Right atrium auricular region (tissue), 2 donors: ENCODE results near the gene HSD17B14. TPM values are rescaled to one million over a fixed set of nuclear protein-coding genes. Genes with fewer than 3 reads are reported as not detected.

Source experiments
- DNase-seq: peaks from one replicate; pipeline ENCODE4 v3.0.0-alpha.2; 2019; ENCODE audit warnings: low spot score
- H3K27ac ChIP-seq, 2 donors: fragments of 200-600 bp; sonication (generic); 1 replicate in 1 of 2; 2 replicates in 1 of 2; pipeline ENCODE4 v1.5.1; 2016 to 2019
- H3K27me3 ChIP-seq, 2 donors: fragments of 200-600 bp; sonication (generic); one replicate each; pipeline versions ENCODE4 v1.5.1 to v1.6.0; 2017 to 2019
- H3K36me3 ChIP-seq: fragments of 200-600 bp; sonication (generic); one replicate; pipeline ENCODE4 v1.5.1; 2016
- H3K4me1 ChIP-seq, 2 donors: fragments of 200-600 bp; sonication (generic); one replicate each; pipeline versions ENCODE4 v1.5.1 to v1.6.0; 2017 to 2019
- H3K4me3 ChIP-seq, 2 donors: fragments of 200-600 bp; sonication (generic); 1 replicate in 1 of 2; 2 replicates in 1 of 2; pipeline ENCODE4 v1.5.1; 2017 to 2019; ENCODE audit warnings: mild to moderate bottlenecking in 1 of 2, moderate library complexity in 1 of 2
- H3K9me3 ChIP-seq, 2 donors: fragments of 200-600 bp; sonication (generic); one replicate each; pipeline ENCODE4 v1.5.1; 2019
- CTCF ChIP-seq, 2 donors: fragments of 200-600 bp; sonication (generic); IDR thresholded peaks; one replicate each; pipeline ENCODE4 v1.5.1; 2019; ENCODE audit warnings: antibody characterized with exemption in 2 of 2
- total RNA-seq, 2 donors: library from RNA; depleted of rRNA; stranded (reverse); fragments of >200 nt; gene quantifications; one replicate each; pipeline ENCODE4 v1.1.0, GENCODE V29; 2016

Gene HSD17B14
- total RNA-seq, 2 donors from 2014 or later = 3.7 to 6.3 TPM

GRCh38 chr19:48861313-48861712, 25.0 kb upstream of the HSD17B14 start:
- Histone ChIP-seq H3K4me3 (no peak overlapping the region), H3K36me3 (peaks cover 13% of the 10 kb centered on the region), H3K9me3 (no peaks in the 10 kb centered on the region), H3K27me3 (no peaks in the 10 kb centered on the region), H3K4me1 (peaks cover 0 to 1% of the 10 kb centered on the region in 2 donors), H3K27ac (no peak overlapping the region)
- no peak for TF ChIP-seq CTCF (IDR thresholded peaks at IDR 0.05)
- DNase-seq = no peak

- H3K36me3 ChIP-seq = peaks cover 13% of the 10 kb centered on the region
- H3K9me3 ChIP-seq = no peaks in the 10 kb centered on the region
- H3K4me3 ChIP-seq = no peak overlapping the region
- H3K4me1 ChIP-seq = no peaks in the 10 kb centered on the region
- no peak overlapping the region for H3K27ac ChIP-seq
- no peaks in the 10 kb centered on the region for H3K27me3 ChIP-seq
- no peak for TF ChIP-seq CTCF (IDR thresholded peaks at IDR 0.05)
- DNase-seq = no peak
Measured at GRCh38 chr19:48859711-48860572, 23.7 kb upstream of the HSD17B14 start.

GRCh38 chr19:48858984-48859710, 22.9 kb upstream of the HSD17B14 start:
- no peaks in the 10 kb centered on the region for H3K4me1 ChIP-seq
- H3K27ac ChIP-seq = no peak overlapping the region
- H3K9me3 ChIP-seq = no peaks in the 10 kb centered on the region
- TF ChIP-seq CTCF (IDR thresholded peaks at IDR 0.05) = no peak
- no peak for DNase-seq
- no peaks in the 10 kb centered on the region for H3K27me3 ChIP-seq
- peaks cover 8% of the 10 kb centered on the region for H3K36me3 ChIP-seq
- peak overlapping the region in 1 of 2 donors; percentile 30 for H3K4me3 ChIP-seq

GRCh38 chr19:48856921-48857320, 20.6 kb upstream of the HSD17B14 start:
- no peaks in the 10 kb centered on the region for H3K9me3 ChIP-seq
- no peaks in the 10 kb centered on the region for H3K27me3 ChIP-seq
- TF ChIP-seq CTCF (IDR thresholded peaks at IDR 0.05) = no peak
- no peak overlapping the region for H3K4me3 ChIP-seq
- DNase-seq = no peak
- H3K27ac ChIP-seq = no peak overlapping the region
- H3K4me1 ChIP-seq = no peaks in the 10 kb centered on the region
- peaks cover 7% of the 10 kb centered on the region for H3K36me3 ChIP-seq

GRCh38 chr19:48854103-48854502, 17.8 kb upstream of the HSD17B14 start:
- no peak overlapping the region for H3K4me3 ChIP-seq
- no peak overlapping the region for H3K27ac ChIP-seq
- H3K4me1 ChIP-seq = no peaks in the 10 kb centered on the region
- DNase-seq = no peak
- no peaks in the 10 kb centered on the region for H3K27me3 ChIP-seq
- no peak for TF ChIP-seq CTCF (IDR thresholded peaks at IDR 0.05)
- H3K9me3 ChIP-seq = no peaks in the 10 kb centered on the region
- no peaks in the 10 kb centered on the region for H3K36me3 ChIP-seq
